Stimulated activated naive CD8-positive, alpha-beta T cell treated with anti-CD3 and anti-CD28 coated beads, Interleukin-15, amount 100 ng/mL, for 72 hours (primary cell): ENCODE results near the gene DUS2.
A peak's percentile ranks its signal among the peaks of the same experiment; 100 is the strongest.
"Not testable (repeated sequence)": the region's sequence is repeated elsewhere in the genome, so short reads cannot be mapped to it uniquely, and the experiment has no call there.

Experiments used
- ATAC-seq: fragments of 150-1000 bp; cut with Tn5 transposase; 2 replicates; pipeline ENCODE4 v1.10.0; 2021; ENCODE audit warnings: mild to moderate bottlenecking, moderate library complexity
- DNase-seq, 2 donors: peaks; one replicate each; pipeline ENCODE4 v3.0.0; 2021 to 2022
- H3K27ac Mint-ChIP-seq, 2 donors: one replicate each; pipeline ENCODE4 v1.8.0; 2022; ENCODE audit warnings: mild to moderate bottlenecking in 2 of 2, mixed read lengths in 2 of 2, moderate library complexity in 2 of 2
- H3K27me3 Mint-ChIP-seq: one replicate; pipeline ENCODE4 v1.8.0; 2022; ENCODE audit warnings: mixed read lengths
- H3K4me1 Mint-ChIP-seq: one replicate; pipeline ENCODE4 v1.8.0; 2022; ENCODE audit warnings: mild to moderate bottlenecking, mixed read lengths
- H3K4me3 Mint-ChIP-seq, 2 donors: one replicate each; pipeline ENCODE4 v1.8.0; 2022; ENCODE audit warnings: mild to moderate bottlenecking in 2 of 2, mixed read lengths in 2 of 2, moderate library complexity in 1 of 2
- H3K9me3 Mint-ChIP-seq, 2 donors: one replicate each; pipeline ENCODE4 v1.8.0; 2022; ENCODE audit warnings: mixed read lengths in 2 of 2

Gene DUS2

DNA sequence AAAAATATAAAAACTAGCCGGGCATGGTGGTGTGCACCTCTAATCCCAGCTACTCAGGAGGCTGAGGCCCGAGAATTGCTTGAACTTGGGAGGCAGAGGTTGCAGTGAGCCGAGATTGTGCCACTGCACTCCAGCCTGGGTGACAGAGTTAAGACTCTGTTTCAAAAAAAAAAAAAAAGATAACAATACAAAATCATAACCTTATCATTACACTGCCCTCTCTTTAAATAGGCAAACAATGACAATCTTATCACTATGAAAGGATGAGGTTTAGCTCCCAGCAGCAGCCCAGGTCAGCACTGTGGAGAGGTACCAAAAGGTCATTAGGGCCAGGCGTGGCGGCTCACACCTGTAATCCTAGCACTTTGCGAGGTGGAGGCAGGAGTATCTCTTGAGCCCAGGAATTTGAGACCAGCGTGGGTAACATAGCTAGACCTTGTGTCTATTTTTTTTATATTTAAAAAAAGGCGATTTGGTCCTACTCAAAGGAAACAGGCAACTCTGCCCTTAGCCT lies 3.9 kb upstream of the DUS2 start:
- DNase-seq (no peak), ATAC-seq (no peak)
- H3K27ac Mint-ChIP-seq: no peak overlapping the region
- H3K9me3 Mint-ChIP-seq: no peaks in the 10 kb centered on the region
- no peak overlapping the region for H3K4me3 Mint-ChIP-seq
- H3K4me1 Mint-ChIP-seq: peaks cover 27% of the 10 kb centered on the region
- no peaks in the 10 kb centered on the region for H3K27me3 Mint-ChIP-seq

DNA sequence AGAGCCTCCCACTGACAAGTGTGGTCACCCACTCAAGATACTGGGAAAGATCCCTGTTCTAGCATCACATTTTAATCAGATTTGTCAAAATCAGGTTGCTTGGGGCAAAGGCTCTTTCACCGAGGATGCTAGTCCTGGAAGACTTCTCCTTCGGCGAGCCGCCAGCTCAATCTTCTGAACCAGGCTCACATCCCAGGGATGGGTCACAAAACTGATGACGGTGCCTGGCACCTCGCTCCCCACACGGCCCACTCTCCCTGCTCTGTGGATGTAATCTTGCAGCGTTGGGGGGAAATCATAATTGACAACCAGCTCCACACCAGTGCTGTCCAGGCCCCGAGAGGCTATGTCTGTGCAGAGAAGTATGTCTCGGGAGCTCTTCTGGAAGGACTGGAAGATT lies 1.6 kb upstream of the DUS2 start:
- no peaks in the 10 kb centered on the region for H3K27me3 Mint-ChIP-seq
- no peaks in the 10 kb centered on the region for H3K9me3 Mint-ChIP-seq

DNA sequence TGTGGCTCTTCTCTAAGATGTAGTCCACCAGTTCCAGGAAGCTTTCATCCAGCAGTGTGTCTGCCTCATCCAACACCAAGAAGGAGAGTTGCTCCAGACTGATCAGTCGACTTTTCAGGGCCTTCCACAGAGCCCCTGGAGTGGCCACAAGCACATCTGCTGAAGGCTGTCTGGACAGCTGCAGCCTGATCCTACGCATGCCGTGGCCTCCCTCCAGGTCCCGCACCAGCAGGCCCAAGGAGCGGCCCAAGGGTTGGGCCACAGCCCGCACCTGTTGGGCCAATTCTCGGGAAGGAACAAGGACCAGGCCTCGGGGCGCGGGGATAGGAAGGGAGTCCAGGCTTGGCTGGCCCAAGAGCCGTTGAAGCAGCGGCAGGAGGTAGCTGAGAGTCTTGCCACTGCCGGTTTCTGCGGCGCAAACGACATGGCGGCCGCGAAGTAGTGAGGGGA lies 781 bp upstream of the DUS2 start:
- Mint-ChIP-seq H3K27ac (peak overlapping the region; percentile 97 to 98), H3K27me3 (no peaks in the 10 kb centered on the region), H3K9me3 (no peaks in the 10 kb centered on the region), H3K4me3 (peak overlapping the region; percentile 97 to 98), H3K4me1 (peaks cover 26% of the 10 kb centered on the region)
- DNase-seq: peak in 1 of 2 donors; percentile 11
- ATAC-seq: peak; percentile 8

More for the DNA sequence above, 1.6 kb upstream of the DUS2 start:
- DNase-seq (no peak), ATAC-seq (no peak)
- Mint-ChIP-seq H3K4me1 (peaks cover 26% of the 10 kb centered on the region), H3K27ac (peak overlapping the region in 1 of 2 donors; percentile 59), H3K4me3 (peak overlapping the region; percentile 97 to 98)

DNA sequence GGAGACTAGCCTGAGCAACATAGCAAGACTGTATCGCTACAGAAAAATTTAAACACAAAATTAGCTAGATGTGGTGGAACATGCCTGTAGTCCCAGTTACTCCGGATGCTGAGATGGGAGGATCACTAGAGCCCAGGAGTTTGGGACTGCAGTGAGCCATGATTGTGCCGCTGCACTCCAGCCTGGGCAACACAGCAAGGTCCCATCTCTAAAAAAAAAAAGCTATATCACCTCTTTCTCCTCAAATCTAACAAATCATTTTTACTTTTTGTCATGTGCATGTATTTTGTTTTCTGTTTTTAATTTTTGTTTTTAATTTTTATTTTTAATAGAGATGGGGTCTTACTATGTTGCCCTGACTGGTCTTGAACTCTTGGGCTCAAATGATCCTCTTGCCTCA lies 5.9 kb downstream of the DUS2 start:
- Mint-ChIP-seq H3K4me3 (no peak overlapping the region), H3K27me3 (no peaks in the 10 kb centered on the region), H3K27ac (no peak overlapping the region), H3K4me1 (peaks cover 16% of the 10 kb centered on the region), H3K9me3 (no peaks in the 10 kb centered on the region)
- no peak for ATAC-seq
- DNase-seq: no peak

DNA sequence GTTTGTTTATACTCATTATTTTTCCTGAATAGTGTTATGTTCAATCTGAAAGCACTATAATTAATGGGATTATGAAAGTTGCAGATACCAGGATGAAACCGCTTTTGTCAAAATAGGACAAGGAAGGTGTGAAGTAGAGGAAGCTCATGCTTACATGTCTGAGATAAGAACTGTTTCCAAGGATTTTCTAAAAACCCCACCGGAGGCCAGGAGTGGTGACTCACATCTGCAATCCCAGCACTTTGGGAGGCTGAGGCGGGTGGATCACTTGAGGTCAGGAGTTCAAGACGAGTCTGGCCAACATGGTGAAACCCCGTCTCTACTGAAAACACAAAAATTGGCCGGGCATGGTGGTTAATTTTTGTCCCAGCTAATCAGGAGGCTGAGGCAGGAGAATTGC lies 7.0 kb downstream of the DUS2 start:
- not testable (repeated sequence) for ATAC-seq, DNase-seq, H3K4me3 Mint-ChIP-seq, H3K27me3 Mint-ChIP-seq, H3K9me3 Mint-ChIP-seq, H3K27ac Mint-ChIP-seq
- peaks cover 10% of the 10 kb centered on the region for H3K4me1 Mint-ChIP-seq

DNA sequence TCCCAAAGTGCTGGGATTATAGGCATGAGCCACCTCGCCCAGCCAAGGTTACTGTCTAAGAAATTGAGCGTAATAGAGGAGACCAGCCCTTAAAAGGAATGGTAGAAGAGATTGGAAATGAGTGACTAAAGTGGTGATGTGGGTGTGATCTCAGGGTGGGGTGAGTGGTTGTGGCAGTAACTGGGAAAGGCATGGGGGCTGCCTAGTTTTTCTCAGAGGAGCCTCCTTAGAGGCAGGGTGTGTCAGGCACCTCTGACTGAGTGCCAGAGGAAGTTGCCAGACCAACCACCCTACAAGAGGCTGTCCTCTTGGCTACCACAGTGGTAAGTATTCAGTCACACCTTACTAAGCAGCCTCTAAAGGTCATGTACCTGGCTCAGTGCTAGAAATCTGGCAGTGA lies 8.9 kb downstream of the DUS2 start:
- ATAC-seq (peak; percentile 83), DNase-seq (no peak)
- Mint-ChIP-seq H3K4me3 (no peak overlapping the region), H3K27ac (peak overlapping the region in 1 of 2 donors; percentile 37), H3K27me3 (no peaks in the 10 kb centered on the region), H3K9me3 (no peaks in the 10 kb centered on the region), H3K4me1 (peaks cover 16% of the 10 kb centered on the region)

DNA sequence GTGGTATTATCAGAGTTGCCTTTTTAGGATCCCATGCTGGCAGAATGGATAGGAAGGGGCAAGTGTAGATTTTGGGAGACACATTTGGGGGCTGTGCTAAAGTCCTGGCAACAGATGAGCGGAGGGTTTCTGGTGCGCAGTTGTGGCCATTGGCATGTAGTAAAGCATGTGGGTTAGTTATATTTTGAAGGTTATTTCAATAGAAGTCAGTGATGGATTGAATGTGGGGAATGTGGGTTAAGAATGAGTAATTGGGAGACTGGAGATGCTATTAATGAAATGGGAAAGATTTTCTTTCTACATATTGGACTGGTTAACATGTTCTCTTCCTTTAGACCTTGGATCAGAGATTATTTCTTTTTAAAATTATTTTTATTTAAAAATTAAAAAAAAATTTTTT lies 10.0 kb downstream of the DUS2 start:
- Mint-ChIP-seq H3K4me1 (peaks cover 17% of the 10 kb centered on the region), H3K4me3 (no peak overlapping the region), H3K9me3 (no peaks in the 10 kb centered on the region), H3K27me3 (no peaks in the 10 kb centered on the region), H3K27ac (peak overlapping the region in 1 of 2 donors; percentile 28)
- no peak for ATAC-seq
- no peak for DNase-seq

DNA sequence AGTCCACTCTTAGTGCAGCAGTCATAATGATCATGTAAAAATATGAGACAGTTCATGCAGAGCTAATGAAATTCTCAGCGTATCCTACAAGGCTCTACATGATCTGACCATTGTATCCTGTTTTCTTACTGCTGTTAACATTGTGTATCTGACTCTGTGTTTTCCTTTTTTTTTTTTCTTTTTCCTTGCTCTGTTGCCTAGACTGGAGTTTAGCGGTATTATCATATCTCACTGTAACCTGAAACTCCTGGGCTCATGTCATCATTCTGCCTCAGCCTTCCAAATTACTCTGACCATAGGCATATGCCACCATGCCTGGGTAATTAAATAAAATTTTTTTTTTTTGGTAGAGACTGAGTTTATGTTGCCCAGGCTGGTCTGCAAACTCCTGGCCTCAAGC lies 12.1 kb downstream of the DUS2 start:
- Mint-ChIP-seq H3K27ac (peak overlapping the region in 1 of 2 donors; percentile 60), H3K27me3 (no peaks in the 10 kb centered on the region), H3K9me3 (no peaks in the 10 kb centered on the region), H3K4me1 (peaks cover 24% of the 10 kb centered on the region), H3K4me3 (no peak overlapping the region)
- no peak for ATAC-seq
- DNase-seq: no peak

DNA sequence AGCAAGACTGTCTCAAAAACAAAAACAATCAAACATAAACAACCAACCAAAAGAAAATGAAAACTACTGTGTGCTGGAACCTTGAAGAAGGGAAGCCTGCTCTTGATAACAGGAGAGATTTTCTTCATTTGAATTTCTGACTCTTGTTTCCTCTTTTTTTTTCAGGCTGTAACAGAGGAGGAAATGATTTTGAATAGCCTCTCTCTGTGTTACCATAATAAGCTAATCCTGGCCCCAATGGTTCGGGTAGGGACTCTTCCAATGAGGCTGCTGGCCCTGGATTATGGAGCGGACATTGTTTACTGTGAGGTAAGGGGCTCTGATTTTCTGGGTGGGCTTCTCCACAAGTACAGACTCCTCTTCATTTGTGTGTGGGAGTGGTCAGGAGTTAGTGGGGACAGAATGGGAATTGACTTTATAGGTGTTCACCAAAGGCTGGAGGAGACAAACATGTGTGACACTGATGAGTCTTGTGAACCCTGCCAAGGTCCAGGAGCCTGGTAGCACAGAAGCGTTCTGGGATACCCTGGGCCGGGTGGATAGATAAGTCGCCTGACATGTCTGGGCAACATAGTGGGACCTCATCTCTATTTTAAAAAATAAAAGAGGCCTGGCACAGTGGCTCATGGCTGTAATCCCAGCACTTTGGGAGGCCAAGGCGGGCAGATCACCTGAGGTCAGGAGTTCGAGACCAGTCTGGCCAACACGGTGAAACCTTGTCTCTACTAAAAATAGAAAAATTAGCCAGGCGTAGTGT lies 14.9 kb downstream of the DUS2 start:
- H3K27ac Mint-ChIP-seq: peak overlapping the region in 1 of 2 donors; percentile 24
- peaks cover 19% of the 10 kb centered on the region for H3K4me1 Mint-ChIP-seq
- H3K27me3 Mint-ChIP-seq: no peaks in the 10 kb centered on the region
- DNase-seq (no peak), ATAC-seq (no peak)
- no peaks in the 10 kb centered on the region for H3K9me3 Mint-ChIP-seq
- H3K4me3 Mint-ChIP-seq: no peak overlapping the region

DNA sequence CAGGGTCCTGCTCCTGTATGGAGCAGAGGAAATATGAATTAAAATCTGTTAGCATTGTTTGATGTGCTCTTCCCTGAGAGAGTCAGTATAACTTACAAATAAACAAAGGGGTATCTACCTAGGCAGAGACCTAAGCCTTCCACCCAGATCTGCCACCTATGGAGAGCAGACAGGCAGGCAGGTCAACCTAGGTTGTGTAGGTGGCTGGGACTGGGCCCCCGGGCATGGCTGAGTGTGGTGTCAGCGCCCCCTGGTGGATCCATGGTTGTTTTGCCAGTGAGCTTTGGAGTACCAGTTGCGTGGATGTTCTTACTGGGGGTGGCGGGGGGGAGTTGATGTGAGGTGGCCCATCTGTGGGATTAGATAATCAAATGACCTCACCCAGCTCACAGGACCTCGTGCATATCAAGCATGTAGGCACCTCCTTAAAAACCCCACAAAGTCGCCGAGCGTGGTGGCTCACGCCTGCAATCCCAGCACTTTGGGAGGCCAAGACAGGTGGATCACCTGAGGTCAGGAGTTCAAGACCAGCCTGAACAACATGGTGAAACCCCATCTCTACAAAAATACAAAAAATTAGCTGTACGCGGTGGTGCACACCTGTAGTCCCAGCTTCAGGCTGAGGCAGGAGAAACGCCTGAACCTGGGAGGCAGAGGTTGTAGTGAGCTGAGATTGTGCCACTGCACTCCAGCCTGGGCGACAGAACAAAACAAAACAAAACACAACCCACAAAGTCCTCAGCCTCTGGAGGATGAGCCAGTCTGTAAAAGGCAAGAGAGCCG lies 17.6 kb downstream of the DUS2 start:
- H3K27me3 Mint-ChIP-seq: no peaks in the 10 kb centered on the region
- DNase-seq (peak; percentile 88 to 91), ATAC-seq (peak; percentile 100)
- no peak overlapping the region for H3K4me3 Mint-ChIP-seq
- peaks cover 19% of the 10 kb centered on the region for H3K4me1 Mint-ChIP-seq
- H3K9me3 Mint-ChIP-seq: no peaks in the 10 kb centered on the region
- H3K27ac Mint-ChIP-seq: no peak overlapping the region

DNA sequence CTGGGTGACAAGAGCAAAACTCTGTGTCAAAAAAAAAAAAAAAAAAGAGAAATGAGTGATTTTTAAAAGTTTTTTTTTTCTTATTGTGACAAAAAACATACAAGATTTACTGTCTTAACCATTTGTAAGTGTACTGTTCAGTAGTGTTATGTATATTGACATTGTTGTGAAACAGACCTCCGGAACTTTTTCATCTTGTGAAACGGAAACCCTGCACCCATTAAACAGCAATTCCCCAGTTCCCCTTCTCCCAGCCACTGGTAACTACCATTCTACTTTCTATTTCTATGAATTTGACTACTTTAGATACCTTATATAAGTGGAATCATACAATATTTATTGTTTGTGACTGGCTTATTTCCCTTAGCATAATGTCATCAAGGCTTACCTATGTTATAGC lies 18.7 kb downstream of the DUS2 start:
- Mint-ChIP-seq H3K4me1 (peaks cover 15% of the 10 kb centered on the region), H3K4me3 (no peak overlapping the region), H3K27me3 (no peaks in the 10 kb centered on the region), H3K9me3 (no peaks in the 10 kb centered on the region), H3K27ac (no peak overlapping the region)
- no peak for ATAC-seq
- no peak for DNase-seq

DNA sequence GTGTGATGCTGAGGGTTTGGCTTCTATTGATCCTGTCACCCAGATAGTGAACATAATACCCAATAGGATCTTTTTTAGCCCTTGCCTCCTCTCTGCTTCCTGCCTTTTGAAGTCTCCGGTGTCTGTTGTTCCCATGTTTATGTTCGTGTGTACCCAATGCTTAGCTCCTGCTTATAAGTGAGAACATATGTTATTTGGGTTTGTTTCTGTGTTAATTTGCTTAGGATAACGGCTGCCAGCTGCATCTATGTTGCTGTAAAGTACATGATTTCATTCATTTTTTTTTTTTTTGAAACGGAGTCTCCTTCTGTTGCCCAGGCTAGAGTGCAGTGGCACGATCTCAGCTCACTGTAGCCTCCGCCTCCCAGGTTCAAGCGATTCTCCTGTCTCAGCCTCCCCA lies 23.0 kb downstream of the DUS2 start:
- H3K27me3 Mint-ChIP-seq: no peaks in the 10 kb centered on the region
- H3K9me3 Mint-ChIP-seq: no peaks in the 10 kb centered on the region
- DNase-seq (no peak), ATAC-seq (no peak)
- H3K4me3 Mint-ChIP-seq: no peak overlapping the region
- H3K4me1 Mint-ChIP-seq: no peaks in the 10 kb centered on the region
- peak overlapping the region in 1 of 2 donors; percentile 29 for H3K27ac Mint-ChIP-seq

DNA sequence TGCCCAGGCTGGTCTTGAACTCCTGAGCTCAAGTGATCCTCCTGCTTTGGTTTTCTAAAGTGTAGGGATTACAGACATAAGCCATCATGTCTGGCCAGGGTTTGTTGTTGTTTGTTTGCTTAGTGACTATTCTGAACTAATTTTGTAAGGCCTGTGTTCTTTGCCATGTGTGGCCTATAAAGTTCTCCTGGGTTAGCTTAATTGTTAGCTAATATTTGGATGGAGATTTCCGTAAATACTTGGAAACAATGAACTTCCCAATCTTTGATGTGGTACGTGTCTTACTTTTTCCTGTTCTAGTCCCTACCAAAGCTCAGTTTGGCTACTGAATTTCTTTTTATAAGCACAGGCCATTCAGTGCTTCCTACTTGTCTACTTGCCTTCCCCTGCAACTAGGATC lies 24.9 kb downstream of the DUS2 start:
- ATAC-seq: no peak

DNA sequence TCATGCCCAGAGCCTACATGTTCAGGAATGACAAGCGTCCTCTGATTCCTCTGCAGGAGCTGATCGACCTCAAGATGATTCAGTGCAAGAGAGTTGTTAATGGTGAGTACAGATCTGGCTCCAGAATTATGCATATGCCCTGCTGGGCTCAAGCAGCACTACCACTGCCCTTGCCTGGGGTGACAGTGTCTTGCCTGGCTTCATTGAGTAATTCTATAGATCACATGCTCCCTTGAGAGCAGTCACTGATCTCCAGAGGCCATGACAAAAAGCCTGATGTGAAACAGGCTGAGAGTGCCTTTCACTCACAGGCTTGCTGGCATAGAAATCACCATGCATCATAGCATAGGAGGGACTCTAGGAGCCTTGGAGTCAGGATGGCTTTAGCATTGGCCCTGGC lies 26.4 kb downstream of the DUS2 start:
- H3K27me3 Mint-ChIP-seq: no peaks in the 10 kb centered on the region
- H3K27ac Mint-ChIP-seq: no peak overlapping the region
- no peaks in the 10 kb centered on the region for H3K4me1 Mint-ChIP-seq
- ATAC-seq (no peak), DNase-seq (no peak)
- H3K9me3 Mint-ChIP-seq: no peaks in the 10 kb centered on the region
- H3K4me3 Mint-ChIP-seq: no peak overlapping the region

More for the DNA sequence above, 24.9 kb downstream of the DUS2 start:
- no peak for DNase-seq
- Mint-ChIP-seq H3K9me3 (no peaks in the 10 kb centered on the region), H3K4me1 (no peaks in the 10 kb centered on the region), H3K27ac (no peak overlapping the region), H3K4me3 (no peak overlapping the region), H3K27me3 (no peaks in the 10 kb centered on the region)

DNA sequence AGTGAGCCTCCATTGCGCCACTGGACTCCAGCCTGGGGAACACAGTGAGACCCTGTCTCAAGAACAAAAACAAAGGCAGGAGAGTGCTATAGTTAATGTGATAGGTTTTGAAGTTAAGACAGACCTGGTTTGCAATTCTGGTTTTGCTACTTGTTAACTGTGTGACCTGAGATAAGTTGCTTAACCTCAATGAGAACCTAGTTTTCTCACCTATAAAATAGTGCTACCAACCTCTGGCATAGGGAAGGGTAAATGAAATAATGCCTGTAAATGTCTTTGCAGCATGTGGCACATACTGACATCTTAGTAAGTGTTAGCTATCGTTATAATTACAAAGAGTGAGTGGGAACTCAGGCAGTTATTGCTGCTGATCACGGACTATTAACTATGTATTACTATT lies 32.3 kb downstream of the DUS2 start:
- Mint-ChIP-seq H3K4me3 (no peak overlapping the region), H3K9me3 (no peaks in the 10 kb centered on the region), H3K27me3 (no peaks in the 10 kb centered on the region), H3K27ac (no peak overlapping the region), H3K4me1 (peaks cover 21% of the 10 kb centered on the region)
- DNase-seq: no peak
- ATAC-seq: no peak

DNA sequence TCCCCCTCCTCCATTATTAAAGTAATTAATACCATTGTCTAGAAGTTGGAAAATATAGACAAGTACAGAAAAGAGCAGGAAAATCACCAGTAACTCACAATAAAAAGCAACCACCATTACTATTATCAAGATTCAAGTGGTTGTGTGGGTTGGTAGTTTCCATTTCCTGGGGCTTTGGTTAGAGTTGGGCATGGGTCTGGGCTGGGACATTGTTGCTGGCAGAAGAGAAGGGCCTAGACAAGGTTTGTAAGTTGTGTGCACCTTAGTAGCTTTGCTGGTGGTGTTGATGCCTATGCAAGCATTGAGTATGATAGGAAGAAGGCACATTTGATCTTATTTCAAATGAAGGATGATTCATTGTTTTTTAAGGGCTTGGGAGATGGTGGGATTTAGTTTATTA lies 36.7 kb downstream of the DUS2 start:
- H3K4me1 Mint-ChIP-seq: peaks cover 61% of the 10 kb centered on the region
- H3K9me3 Mint-ChIP-seq: no peaks in the 10 kb centered on the region
- peak overlapping the region; percentile 14 to 85 for H3K27ac Mint-ChIP-seq

More for the DNA sequence above, 36.7 kb downstream of the DUS2 start:
- DNase-seq (peak in 1 of 2 donors; percentile 45), ATAC-seq (peak; percentile 52)
- peak overlapping the region; percentile 39 to 43 for H3K4me3 Mint-ChIP-seq
- H3K27me3 Mint-ChIP-seq: no peaks in the 10 kb centered on the region
